Measurements from ENCODE around the gene TRIM17. TPM values are rescaled to one million over a fixed set of nuclear protein-coding genes. Genes with fewer than 3 reads are reported as not detected.
A peak's percentile ranks its signal among the peaks of the same experiment; 100 is the strongest.

TRIM17 gene
- total and polyA plus RNA-seq, 5 donors from 2014 or later: 0.30 to 0.61 (median 0.41) TPM; not detected in 1

- no peaks in the 10 kb centered on the region for H3K9me3 Mint-ChIP-seq
- Histone ChIP-seq H3K4me3 (ENCODE audit: low read depth, low read length) (no peak overlapping the region), H3K27ac (ENCODE audit: insufficient read depth, low read length, poor library complexity, severe bottlenecking) (no peak overlapping the region), H3K36me3 (ENCODE audit: control insufficient read depth, insufficient read depth, low read length) (no peaks in the 10 kb centered on the region), H3K27me3 (ENCODE audit: control insufficient read depth, insufficient read depth, low read length) (peaks cover 10% of the 10 kb centered on the region), H3K4me1 (ENCODE audit: control insufficient read depth, insufficient read depth, low read length, poor library complexity, severe bottlenecking) (peaks cover 22% of the 10 kb centered on the region), H3K9me3 (ENCODE audit: control insufficient read depth in 2 of 2, low read length in 2 of 2) (no peaks in the 10 kb centered on the region)
- H3K27me3 Mint-ChIP-seq: peaks cover 19% of the 10 kb centered on the region
- peaks cover 5 to 41% (median 19%) of the 10 kb centered on the region in 4 donors for H3K4me1 Mint-ChIP-seq
- ATAC-seq (ENCODE audit: low read depth in 2 of 2): no peak
- H3K36me3 Mint-ChIP-seq: no peaks in the 10 kb centered on the region
- peak overlapping the region in 1 of 4 donors; percentile 54 for H3K4me3 Mint-ChIP-seq
- no peak overlapping the region for H3K27ac Mint-ChIP-seq
- DNase-seq: no peak
Measured at GRCh38 chr1:228413241-228414010, 3.2 kb downstream of the TRIM17 start.

- no peak overlapping the region for H3K4me3 ChIP-seq (ENCODE audit: low read depth, low read length)
- peaks cover 0 to 36% (median 15%) of the 10 kb centered on the region in 4 donors for H3K4me1 Mint-ChIP-seq
- H3K27me3 ChIP-seq (ENCODE audit: control insufficient read depth, insufficient read depth, low read length): peaks cover 5% of the 10 kb centered on the region
- no peak overlapping the region for H3K27ac Mint-ChIP-seq
- no peaks in the 10 kb centered on the region for H3K9me3 Mint-ChIP-seq
- no peaks in the 10 kb centered on the region for H3K36me3 ChIP-seq (ENCODE audit: control insufficient read depth, insufficient read depth, low read length)
- ATAC-seq (ENCODE audit: low read depth in 2 of 2) (no peak), DNase-seq (no peak)
- H3K36me3 Mint-ChIP-seq: no peaks in the 10 kb centered on the region
- H3K27ac ChIP-seq (ENCODE audit: insufficient read depth, low read length, poor library complexity, severe bottlenecking): no peak overlapping the region
- H3K4me3 Mint-ChIP-seq: peak overlapping the region in 2 of 4 donors; percentile 10 to 15
- H3K27me3 Mint-ChIP-seq: peaks cover 12% of the 10 kb centered on the region
- peaks cover 27% of the 10 kb centered on the region for H3K4me1 ChIP-seq (ENCODE audit: control insufficient read depth, insufficient read depth, low read length, poor library complexity, severe bottlenecking)
- no peaks in the 10 kb centered on the region for H3K9me3 ChIP-seq (ENCODE audit: control insufficient read depth in 2 of 2, low read length in 2 of 2)
Measured at GRCh38 chr1:228411548-228412430, 4.9 kb downstream of the TRIM17 start.

- no peak overlapping the region for H3K4me3 ChIP-seq (ENCODE audit: low read depth, low read length)
- Mint-ChIP-seq H3K36me3 (no peaks in the 10 kb centered on the region), H3K9me3 (no peaks in the 10 kb centered on the region), H3K4me1 (peaks cover 0 to 33% (median 12%) of the 10 kb centered on the region in 4 donors), H3K27me3 (peaks cover 11% of the 10 kb centered on the region), H3K4me3 (peak overlapping the region in 2 of 4 donors; percentile 74 to 84), H3K27ac (no peak overlapping the region)
- ATAC-seq (ENCODE audit: low read depth in 2 of 2) (no peak), DNase-seq (no peak)
- H3K27ac ChIP-seq (ENCODE audit: insufficient read depth, low read length, poor library complexity, severe bottlenecking): no peak overlapping the region
- no peaks in the 10 kb centered on the region for H3K36me3 ChIP-seq (ENCODE audit: control insufficient read depth, insufficient read depth, low read length)
- H3K9me3 ChIP-seq (ENCODE audit: control insufficient read depth in 2 of 2, low read length in 2 of 2): no peaks in the 10 kb centered on the region
- peaks cover 20% of the 10 kb centered on the region for H3K4me1 ChIP-seq (ENCODE audit: control insufficient read depth, insufficient read depth, low read length, poor library complexity, severe bottlenecking)
- peaks cover 5% of the 10 kb centered on the region for H3K27me3 ChIP-seq (ENCODE audit: control insufficient read depth, insufficient read depth, low read length)
Measured at GRCh38 chr1:228411121-228411520, 5.5 kb downstream of the TRIM17 start.

- no peak overlapping the region for H3K27ac ChIP-seq (ENCODE audit: insufficient read depth, low read length, poor library complexity, severe bottlenecking)
- no peak for ATAC-seq (ENCODE audit: low read depth in 2 of 2)
- Mint-ChIP-seq H3K27me3 (peaks cover 7% of the 10 kb centered on the region), H3K27ac (peak overlapping the region in 1 of 3 donors; percentile 53), H3K36me3 (no peaks in the 10 kb centered on the region), H3K4me1 (peaks cover 0 to 31% (median 8%) of the 10 kb centered on the region in 4 donors), H3K4me3 (peak overlapping the region in 1 of 4 donors; percentile 84), H3K9me3 (no peaks in the 10 kb centered on the region)
- peaks cover 18% of the 10 kb centered on the region for H3K4me1 ChIP-seq (ENCODE audit: control insufficient read depth, insufficient read depth, low read length, poor library complexity, severe bottlenecking)
- H3K36me3 ChIP-seq (ENCODE audit: control insufficient read depth, insufficient read depth, low read length): no peaks in the 10 kb centered on the region
- H3K4me3 ChIP-seq (ENCODE audit: low read depth, low read length): no peak overlapping the region
- H3K9me3 ChIP-seq (ENCODE audit: control insufficient read depth in 2 of 2, low read length in 2 of 2): no peaks in the 10 kb centered on the region
- no peak for DNase-seq
- peaks cover 2% of the 10 kb centered on the region for H3K27me3 ChIP-seq (ENCODE audit: control insufficient read depth, insufficient read depth, low read length)
Measured at GRCh38 chr1:228410671-228411070, 6.0 kb downstream of the TRIM17 start.

- Mint-ChIP-seq H3K4me1 (peaks cover 2 to 29% (median 8%) of the 10 kb centered on the region in 4 donors), H3K9me3 (peaks cover 0 to 1% (median 0%) of the 10 kb centered on the region in 7 donors), H3K4me3 (peak overlapping the region in 2 of 4 donors; percentile 15 to 84), H3K36me3 (no peaks in the 10 kb centered on the region), H3K27ac (peak overlapping the region in 1 of 3 donors; percentile 47), H3K27me3 (no peaks in the 10 kb centered on the region)
- ATAC-seq (ENCODE audit: low read depth in 2 of 2) (no peak), DNase-seq (no peak)
- Histone ChIP-seq H3K27me3 (ENCODE audit: control insufficient read depth, insufficient read depth, low read length) (no peaks in the 10 kb centered on the region), H3K9me3 (ENCODE audit: control insufficient read depth in 2 of 2, low read length in 2 of 2) (no peaks in the 10 kb centered on the region), H3K4me3 (ENCODE audit: low read depth, low read length) (no peak overlapping the region), H3K36me3 (ENCODE audit: control insufficient read depth, insufficient read depth, low read length) (no peaks in the 10 kb centered on the region), H3K27ac (ENCODE audit: insufficient read depth, low read length, poor library complexity, severe bottlenecking) (no peak overlapping the region), H3K4me1 (ENCODE audit: control insufficient read depth, insufficient read depth, low read length, poor library complexity, severe bottlenecking) (peaks cover 24% of the 10 kb centered on the region)
Measured at GRCh38 chr1:228410015-228410414, 6.6 kb downstream of the TRIM17 start.

GRCh38 chr1:228408869-228409805, 7.5 kb downstream of the TRIM17 start:
- H3K9me3 Mint-ChIP-seq: peaks cover 0 to 1% (median 0%) of the 10 kb centered on the region in 7 donors
- H3K27me3 Mint-ChIP-seq: no peaks in the 10 kb centered on the region
- ATAC-seq (ENCODE audit: low read depth in 2 of 2): no peak
- peak overlapping the region; percentile 38 to 89 (median 67) for H3K4me3 Mint-ChIP-seq
- DNase-seq: no peak
- Histone ChIP-seq H3K4me3 (ENCODE audit: low read depth, low read length) (no peak overlapping the region), H3K36me3 (ENCODE audit: control insufficient read depth, insufficient read depth, low read length) (no peaks in the 10 kb centered on the region), H3K27ac (ENCODE audit: insufficient read depth, low read length, poor library complexity, severe bottlenecking) (no peak overlapping the region), H3K27me3 (ENCODE audit: control insufficient read depth, insufficient read depth, low read length) (no peaks in the 10 kb centered on the region), H3K4me1 (ENCODE audit: control insufficient read depth, insufficient read depth, low read length, poor library complexity, severe bottlenecking) (peaks cover 33% of the 10 kb centered on the region), H3K9me3 (ENCODE audit: control insufficient read depth in 2 of 2, low read length in 2 of 2) (no peaks in the 10 kb centered on the region)
- H3K36me3 Mint-ChIP-seq: no peaks in the 10 kb centered on the region
- H3K27ac Mint-ChIP-seq: no peak overlapping the region
- H3K4me1 Mint-ChIP-seq: peaks cover 4 to 38% (median 17%) of the 10 kb centered on the region in 4 donors

Data from CD4-positive, CD25-positive, alpha-beta regulatory T cell (primary cell).